GM13977 (cell line): ENCODE results near the gene RBFOX2.

Experiments
- DNase-seq: peaks from one replicate; pipeline ENCODE4 v3.0.0; 2012; ENCODE audit warnings: low spot score
- in situ Hi-C: fragments of 300-500 bp; cut with MboI; formaldehyde crosslinking; loops from one replicate; pipeline ENCODE4 v1.12.0; 2022; ENCODE audit warnings: low sequenced_read_pairs, low pct_unique_long_range_greater_than_20kb, mixed read lengths, inconsistent platforms; ENCODE audit not compliant: unreplicated experiment
- TF ChIP-seq, protein P1 (sequence below): IDR thresholded peaks from 2 replicates; pipeline ENCODE4 v1.5.1; 2012; ENCODE audit warnings: mild to moderate bottlenecking, control low read depth; ENCODE audit not compliant: insufficient read depth; ENCODE audit errors: extremely low read depth, missing control alignments

The RBFOX2 gene

DNA sequence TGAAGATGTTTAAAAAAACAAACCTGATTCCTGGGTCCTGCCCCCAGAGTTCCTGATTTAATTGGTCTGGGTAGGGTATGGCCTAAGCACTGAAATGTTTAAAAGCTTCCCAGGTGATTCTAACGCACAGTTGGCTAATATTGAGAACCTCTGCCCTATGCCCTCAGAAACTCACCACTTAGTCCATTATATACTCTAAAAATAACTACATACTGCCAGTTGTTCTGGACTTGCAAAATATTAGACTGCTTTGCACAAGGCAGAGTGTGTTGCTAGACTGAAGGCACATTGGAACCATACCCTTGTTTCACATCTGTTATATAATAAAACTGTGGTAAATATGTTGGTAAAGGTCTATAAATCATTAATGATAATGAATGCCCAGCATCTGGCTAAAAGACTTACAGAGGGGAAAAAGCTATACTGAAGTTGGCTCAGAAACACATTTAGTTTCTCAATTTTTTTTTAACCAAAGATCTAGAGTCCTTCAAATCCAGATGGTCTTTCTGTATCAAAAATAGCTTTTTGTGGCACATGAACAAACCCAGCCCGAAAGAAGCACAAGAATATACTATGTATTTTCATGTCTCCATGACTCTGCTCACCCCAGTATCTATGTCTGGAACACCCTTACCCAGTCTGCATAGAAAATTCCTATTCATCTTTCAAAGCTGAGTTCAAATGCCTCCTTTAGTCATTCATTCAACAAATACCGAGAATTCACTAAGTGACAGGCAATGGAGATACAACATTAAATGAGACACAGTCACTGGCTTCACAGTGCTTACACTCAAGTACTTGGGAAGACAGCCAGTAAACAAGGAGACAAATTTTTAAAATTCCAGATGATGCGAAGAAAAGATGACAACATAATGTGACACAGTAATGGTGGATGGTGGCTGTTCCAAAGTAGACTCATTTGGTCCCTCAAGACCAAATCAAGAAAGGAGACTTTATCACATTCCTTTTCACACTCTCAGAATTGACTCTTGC is 44.1 kb downstream of the RBFOX2 start:
- TF ChIP-seq, protein P1, sequence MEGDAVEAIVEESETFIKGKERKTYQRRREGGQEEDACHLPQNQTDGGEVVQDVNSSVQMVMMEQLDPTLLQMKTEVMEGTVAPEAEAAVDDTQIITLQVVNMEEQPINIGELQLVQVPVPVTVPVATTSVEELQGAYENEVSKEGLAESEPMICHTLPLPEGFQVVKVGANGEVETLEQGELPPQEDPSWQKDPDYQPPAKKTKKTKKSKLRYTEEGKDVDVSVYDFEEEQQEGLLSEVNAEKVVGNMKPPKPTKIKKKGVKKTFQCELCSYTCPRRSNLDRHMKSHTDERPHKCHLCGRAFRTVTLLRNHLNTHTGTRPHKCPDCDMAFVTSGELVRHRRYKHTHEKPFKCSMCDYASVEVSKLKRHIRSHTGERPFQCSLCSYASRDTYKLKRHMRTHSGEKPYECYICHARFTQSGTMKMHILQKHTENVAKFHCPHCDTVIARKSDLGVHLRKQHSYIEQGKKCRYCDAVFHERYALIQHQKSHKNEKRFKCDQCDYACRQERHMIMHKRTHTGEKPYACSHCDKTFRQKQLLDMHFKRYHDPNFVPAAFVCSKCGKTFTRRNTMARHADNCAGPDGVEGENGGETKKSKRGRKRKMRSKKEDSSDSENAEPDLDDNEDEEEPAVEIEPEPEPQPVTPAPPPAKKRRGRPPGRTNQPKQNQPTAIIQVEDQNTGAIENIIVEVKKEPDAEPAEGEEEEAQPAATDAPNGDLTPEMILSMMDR, result no peak
- in situ Hi-C loops, result no loop called here
- DNase-seq, result no peak

DNA sequence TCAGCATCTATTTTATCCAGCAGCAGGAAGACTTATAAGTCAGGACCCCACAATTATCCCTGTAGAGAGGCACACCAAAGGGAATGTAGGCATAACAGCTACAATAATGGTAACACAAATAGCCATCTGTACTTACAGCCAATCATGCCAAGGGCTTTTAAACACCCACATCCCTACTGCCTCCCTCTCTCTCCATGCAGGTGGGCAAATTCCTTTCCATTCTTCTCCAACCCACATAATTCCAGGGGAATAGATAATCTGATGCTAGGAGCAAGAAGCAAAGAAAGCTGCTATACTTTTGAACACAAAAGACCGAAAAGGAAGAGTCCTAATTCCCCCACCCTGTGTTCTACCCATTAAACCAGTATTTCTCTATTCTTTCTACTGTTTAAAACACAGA is 46.7 kb downstream of the RBFOX2 start:
- TF ChIP-seq, protein P1, result no peak
- in situ Hi-C loops, result no loop called here
- DNase-seq, result no peak

DNA sequence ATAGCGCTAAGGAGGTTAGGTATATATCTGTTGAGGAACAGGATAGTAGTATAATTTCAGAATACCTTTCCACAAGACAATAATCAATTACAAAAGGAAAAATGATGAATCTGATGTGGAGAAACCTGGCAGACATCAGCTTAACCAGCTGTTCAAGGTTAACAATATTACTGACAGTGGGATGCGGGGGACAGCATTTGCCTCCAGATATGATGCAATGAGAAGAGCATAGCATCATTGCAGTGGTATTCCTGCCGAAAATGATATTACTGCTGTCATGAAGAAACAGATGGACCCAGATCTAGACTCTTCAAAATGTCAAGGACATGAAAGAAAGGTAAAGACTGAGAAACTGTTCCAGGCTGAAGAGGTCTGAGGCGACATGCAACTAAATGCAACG is 49.7 kb downstream of the RBFOX2 start:
- TF ChIP-seq, protein P1, result no peak
- DNase-seq, result no peak
- in situ Hi-C loops, result no loop called here

DNA sequence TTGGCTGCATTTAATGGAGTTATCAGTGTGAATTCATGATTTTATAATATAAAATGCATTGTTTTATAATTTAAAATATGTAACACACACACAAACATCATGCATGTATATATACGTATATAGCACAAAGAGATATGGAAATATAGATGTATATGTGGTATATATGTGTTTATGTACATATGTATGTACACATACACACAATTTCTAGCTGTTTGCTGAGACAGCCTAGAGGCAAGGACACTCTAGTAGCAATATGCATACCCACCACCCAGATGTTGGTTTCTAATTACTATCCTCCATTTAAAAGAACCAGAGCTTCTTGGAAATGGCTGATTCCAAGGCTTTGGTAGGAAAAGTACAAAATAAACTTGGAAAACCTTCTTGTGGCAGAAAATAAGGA is 50.4 kb downstream of the RBFOX2 start:
- DNase-seq, result no peak
- TF ChIP-seq, protein P1, result no peak
- in situ Hi-C loops, result no loop called here

DNA sequence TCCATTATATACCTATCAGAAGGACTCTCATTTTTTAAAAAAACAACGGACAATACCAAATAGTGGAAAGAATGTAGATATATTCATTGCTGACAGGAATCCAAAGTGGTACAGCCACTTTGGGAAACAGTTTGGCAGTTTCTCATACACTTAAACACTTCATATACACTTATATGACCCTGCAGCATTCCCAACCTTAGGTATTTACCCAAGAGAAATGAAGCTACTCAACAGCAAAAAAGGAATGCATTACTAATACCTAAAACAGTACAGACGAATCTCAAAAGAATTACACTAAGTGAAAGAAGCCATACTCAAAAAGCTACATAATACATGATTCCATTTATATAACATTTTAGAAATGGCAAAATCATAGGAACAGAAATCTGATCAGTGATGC is 51.5 kb downstream of the RBFOX2 start:
- no peak for DNase-seq
- in situ Hi-C loops, result no loop called here
- TF ChIP-seq, protein P1, result no peak

DNA sequence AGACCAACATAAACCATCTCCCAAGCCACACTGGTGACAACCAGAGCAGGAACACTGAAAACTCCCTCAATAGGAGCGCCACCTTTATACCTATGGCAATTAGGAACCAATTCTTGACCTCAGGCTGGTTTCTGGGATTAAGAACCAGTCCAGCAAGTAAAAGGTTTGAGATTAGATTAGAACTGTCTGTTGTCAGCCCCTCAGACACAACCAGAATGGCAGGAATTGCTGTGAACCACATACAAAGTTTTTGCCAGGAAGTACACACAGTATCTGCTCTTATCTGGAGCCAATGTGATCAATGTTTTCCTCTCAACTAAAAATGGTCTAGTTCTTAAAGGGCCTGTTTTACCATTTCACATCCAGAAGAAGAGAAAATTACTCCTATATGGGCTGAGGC is 55.2 kb downstream of the RBFOX2 start:
- in situ Hi-C loops, result no loop called here
- TF ChIP-seq, protein P1, result no peak

DNA sequence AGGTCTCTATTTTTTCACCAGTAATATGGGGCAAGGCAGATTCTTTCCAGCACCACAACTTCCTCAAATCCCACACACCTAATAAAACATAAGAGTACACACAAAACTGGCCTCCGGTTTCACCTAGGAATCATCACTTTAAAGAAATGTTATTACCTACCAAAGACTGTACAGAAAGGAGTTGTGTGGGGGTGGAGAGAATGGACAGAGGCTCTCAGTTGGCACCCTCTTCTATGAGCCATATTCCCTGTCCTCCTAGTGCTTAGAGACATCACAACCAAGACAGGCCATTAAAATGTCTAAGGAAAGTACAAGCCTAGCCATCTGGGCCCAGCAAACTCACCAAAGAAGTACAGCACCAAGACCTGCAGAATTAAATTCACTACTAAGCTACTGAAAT is 56.1 kb downstream of the RBFOX2 start:
- TF ChIP-seq, protein P1, result no peak
- in situ Hi-C loops, result no loop called here
- DNase-seq, result no peak

More for the DNA sequence above, 55.2 kb downstream of the RBFOX2 start:
- no peak for DNase-seq
